Kidney epithelial cell (primary cell): ENCODE data around the gene ABCD2. TPM values are rescaled to one million over a fixed set of nuclear protein-coding genes. Genes with fewer than 3 reads are reported as not detected.
"Not testable (repeated sequence)": the region's sequence is repeated elsewhere in the genome, so short reads cannot be mapped to it uniquely, and the experiment has no call there.

Experiments used
- DNase-seq: peaks from one replicate; pipeline ENCODE4 v3.0.0-alpha.2; 2010; ENCODE audit warnings: low read depth
- H3K27me3 ChIP-seq: 2 replicates; pipeline ENCODE4 v1.6.0; 2011; ENCODE audit warnings: low read length; ENCODE audit not compliant: control insufficient read depth, insufficient read depth
- H3K36me3 ChIP-seq: 2 replicates; pipeline ENCODE4 v1.5.1; 2011; ENCODE audit warnings: low read length; ENCODE audit not compliant: control insufficient read depth, insufficient read depth
- H3K4me3 ChIP-seq: 2 replicates; pipeline ENCODE4 v1.5.1; 2011; ENCODE audit warnings: low read depth, mild to moderate bottlenecking, control low read depth, low read length
- total RNA-seq: library from RNA; depleted of rRNA; stranded (reverse); fragments of >200 nt; gene quantifications from 2 replicates; pipeline ENCODE4 v1.2.3, GENCODE V29; 2015
- TF ChIP-seq, protein P1 (sequence below): IDR thresholded peaks from 2 replicates; pipeline ENCODE4 v1.5.1; 2011; ENCODE audit warnings: mild to moderate bottlenecking, moderate library complexity, low read length, control low read depth, inconsistent platforms; ENCODE audit not compliant: insufficient read depth, poor library complexity, severe bottlenecking

Gene ABCD2
- total RNA-seq, 1 donor from 2014 or later = not detected

DNA sequence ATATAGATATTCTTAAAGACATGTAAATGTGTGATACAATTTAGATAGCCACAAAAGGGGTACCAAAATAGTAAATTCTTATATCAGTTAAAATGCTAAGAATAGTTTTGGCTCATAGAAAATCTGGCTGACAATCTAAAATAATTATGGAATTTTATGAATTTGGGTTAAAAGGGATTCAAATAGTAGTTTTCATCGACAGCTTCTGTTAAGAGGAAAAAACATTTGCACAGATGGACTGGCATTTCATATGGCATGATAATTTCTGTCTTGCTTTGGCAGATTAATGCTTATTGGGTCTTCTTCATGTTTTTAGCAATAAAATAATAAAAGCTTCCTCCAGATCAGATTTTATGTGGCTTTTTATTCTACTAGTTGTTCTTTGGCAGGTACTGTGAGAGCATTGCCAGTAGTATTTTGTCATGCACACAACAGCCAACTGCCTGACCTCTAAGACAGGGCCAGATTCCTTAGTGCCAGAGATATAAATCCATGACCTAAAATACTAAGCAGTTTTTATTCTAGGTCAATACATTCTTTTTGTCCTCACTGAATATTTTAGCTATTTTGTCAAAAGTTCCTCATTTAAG, 9.1 kb downstream of the ABCD2 start:
- no peak for DNase-seq
- no peaks in the 10 kb centered on the region for H3K36me3 ChIP-seq
- TF ChIP-seq, protein P1, sequence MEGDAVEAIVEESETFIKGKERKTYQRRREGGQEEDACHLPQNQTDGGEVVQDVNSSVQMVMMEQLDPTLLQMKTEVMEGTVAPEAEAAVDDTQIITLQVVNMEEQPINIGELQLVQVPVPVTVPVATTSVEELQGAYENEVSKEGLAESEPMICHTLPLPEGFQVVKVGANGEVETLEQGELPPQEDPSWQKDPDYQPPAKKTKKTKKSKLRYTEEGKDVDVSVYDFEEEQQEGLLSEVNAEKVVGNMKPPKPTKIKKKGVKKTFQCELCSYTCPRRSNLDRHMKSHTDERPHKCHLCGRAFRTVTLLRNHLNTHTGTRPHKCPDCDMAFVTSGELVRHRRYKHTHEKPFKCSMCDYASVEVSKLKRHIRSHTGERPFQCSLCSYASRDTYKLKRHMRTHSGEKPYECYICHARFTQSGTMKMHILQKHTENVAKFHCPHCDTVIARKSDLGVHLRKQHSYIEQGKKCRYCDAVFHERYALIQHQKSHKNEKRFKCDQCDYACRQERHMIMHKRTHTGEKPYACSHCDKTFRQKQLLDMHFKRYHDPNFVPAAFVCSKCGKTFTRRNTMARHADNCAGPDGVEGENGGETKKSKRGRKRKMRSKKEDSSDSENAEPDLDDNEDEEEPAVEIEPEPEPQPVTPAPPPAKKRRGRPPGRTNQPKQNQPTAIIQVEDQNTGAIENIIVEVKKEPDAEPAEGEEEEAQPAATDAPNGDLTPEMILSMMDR = no peak
- H3K4me3 ChIP-seq = no peak overlapping the region
- no peaks in the 10 kb centered on the region for H3K27me3 ChIP-seq

DNA sequence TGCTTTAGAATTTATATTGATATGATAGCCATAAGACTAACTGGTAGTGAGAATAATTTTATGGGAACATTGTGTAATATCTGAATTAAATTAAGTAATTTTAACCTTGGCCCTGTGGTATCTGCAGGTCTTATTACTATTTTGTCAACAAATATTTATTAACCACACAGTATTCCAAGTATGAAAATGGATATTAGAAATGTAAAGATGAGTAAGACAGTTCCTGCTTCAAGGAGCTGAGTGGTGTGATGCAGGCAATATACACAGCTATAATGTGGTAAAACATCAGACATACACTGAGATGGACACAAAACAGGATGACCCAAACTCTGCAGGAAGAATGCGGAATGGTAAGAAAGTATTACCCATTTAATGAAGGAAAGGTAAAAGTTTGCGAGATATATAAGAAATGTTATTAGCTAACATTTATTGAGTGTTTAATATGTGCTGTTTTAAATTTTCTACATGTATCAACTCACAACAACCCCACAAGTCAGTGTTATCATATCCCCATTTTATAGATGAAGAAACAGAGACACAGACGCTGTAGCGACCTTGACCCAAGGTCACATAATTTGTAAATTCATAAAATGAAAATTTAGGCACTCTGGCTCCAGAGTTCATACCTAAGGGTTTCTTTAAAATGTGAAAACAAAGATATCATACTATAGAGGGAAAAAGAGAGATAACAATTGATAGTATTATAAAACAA, 12.7 kb downstream of the ABCD2 start:
- TF ChIP-seq, protein P1 = no peak
- H3K27me3 ChIP-seq = no peaks in the 10 kb centered on the region
- no peak for DNase-seq
- H3K4me3 ChIP-seq = no peak overlapping the region
- H3K36me3 ChIP-seq = no peaks in the 10 kb centered on the region

DNA sequence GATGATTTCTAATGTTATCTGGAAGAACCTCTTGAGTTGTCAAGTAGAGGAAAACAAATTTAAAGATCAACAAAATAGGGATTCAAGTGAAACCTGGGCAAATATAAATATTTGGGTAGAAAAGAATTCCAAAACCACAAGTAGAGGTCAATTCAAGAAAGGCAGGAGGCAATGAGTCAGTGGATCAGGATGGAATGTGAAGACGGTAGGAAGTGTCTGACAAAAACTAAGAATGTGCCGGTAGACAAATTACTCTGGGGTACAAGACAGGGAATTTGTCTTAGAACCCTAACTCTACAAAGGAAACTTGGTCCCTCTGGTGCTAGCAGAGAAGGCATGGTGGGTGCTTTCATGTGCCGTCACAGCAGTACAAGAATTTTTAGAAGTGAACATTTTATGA, 13.6 kb downstream of the ABCD2 start:
- DNase-seq = peak; percentile 19

DNA sequence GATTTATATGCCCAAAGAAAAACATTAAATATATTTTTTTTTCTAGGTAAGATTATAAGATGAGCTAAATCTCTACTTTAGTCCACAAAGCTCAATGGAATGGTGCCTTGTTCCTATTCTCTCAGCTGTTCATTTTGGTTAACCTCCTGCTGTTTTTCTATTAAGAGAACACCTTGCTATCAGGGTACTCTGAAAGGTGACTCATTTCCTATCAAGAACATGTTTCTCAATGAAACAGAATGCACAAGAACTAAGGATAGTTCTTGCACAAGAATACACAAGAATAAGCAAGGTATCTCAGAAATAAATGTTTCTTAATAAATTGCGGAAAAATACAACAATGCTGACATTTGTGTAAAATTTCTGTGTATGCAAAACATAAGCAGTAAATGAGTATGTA, 14.1 kb downstream of the ABCD2 start:
- Histone ChIP-seq H3K27me3 (no peaks in the 10 kb centered on the region), H3K4me3 (no peak overlapping the region), H3K36me3 (no peaks in the 10 kb centered on the region)
- TF ChIP-seq, protein P1 = no peak
- peak; percentile 23 for DNase-seq

More for the DNA sequence above, 13.6 kb downstream of the ABCD2 start:
- H3K4me3 ChIP-seq = no peak overlapping the region
- no peaks in the 10 kb centered on the region for H3K27me3 ChIP-seq
- TF ChIP-seq, protein P1 = no peak
- H3K36me3 ChIP-seq = no peaks in the 10 kb centered on the region

DNA sequence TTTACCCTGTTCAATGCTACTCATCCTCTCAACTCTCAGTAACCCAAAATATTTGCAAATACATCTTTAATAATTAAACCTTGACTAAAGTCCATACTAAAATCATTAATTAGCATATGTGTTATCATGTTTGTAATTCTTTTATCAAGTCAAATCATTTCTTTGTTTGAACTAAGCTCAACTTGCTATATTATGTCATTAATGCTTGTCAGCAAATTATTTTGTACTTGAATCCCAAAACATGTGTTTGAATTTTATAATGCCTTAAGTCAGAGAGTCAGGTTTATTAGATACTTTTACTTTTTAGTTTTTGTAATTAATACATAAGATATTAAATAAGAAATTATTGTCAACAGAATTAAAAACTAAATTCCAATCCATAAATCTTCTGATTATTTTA, 16.5 kb downstream of the ABCD2 start:
- H3K36me3 ChIP-seq = no peaks in the 10 kb centered on the region
- H3K4me3 ChIP-seq = no peak overlapping the region
- TF ChIP-seq, protein P1 = no peak
- no peak for DNase-seq
- H3K27me3 ChIP-seq = no peaks in the 10 kb centered on the region

DNA sequence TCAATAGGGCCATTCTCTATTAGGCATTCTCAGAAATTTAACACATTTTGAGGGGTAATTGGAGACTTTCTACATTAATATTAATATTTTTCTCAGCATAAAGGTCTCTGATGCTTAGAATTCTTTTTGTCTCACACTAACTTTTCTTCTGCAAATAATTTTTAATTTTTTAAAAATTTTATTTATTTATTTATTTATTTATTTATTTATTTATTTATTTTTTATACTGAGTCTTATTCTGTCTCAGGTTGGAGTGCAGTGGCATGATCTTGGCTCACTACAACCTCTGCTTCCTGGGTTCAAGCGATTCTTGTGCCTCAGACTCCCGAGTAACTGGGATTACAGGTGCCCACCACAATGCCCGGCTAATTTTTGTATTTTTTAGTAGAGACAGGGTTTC, 17.7 kb downstream of the ABCD2 start:
- H3K36me3 ChIP-seq, H3K4me3 ChIP-seq, H3K27me3 ChIP-seq, DNase-seq: not testable (repeated sequence)
